Measurements from ENCODE around the gene JCHAIN. TPM values are rescaled to one million over a fixed set of nuclear protein-coding genes. Genes with fewer than 3 reads are reported as not detected.

The JCHAIN gene
- total and polyA plus RNA-seq, 2 of the 4 experiments (the other 2 are of a cell fraction), result 0.72 to 0.86 TPM

DNA sequence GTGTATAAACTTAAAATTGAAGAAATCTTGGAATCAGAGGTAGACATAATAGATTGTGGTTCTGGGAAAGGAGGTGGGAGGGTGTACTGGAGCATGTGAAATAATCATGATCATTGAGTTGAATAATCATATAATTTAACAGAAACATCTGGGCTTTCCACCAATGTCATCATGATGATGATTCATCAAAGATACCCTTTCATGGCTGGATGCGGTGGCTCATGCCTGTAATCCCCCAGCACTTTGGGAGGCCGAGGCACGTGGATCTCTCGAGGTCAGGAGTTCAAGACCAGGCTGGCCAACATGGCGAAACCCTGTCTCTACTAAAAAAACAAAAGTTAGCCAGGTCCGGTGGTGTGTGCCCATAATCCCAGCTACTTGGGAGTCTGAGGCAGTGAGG lies 48.8 kb upstream of the JCHAIN start:
- Histone ChIP-seq H3K23ac (ENCODE audit: low read depth, low read length) (no peak overlapping the region), H2BK15ac (ENCODE audit: low read depth, low read length) (no peak overlapping the region), H2BK120ac (ENCODE audit: low read depth, low read length) (no peak overlapping the region), H2AK9ac (replicated peaks; ENCODE audit: low read depth, low read length, poor library complexity) (no peak overlapping the region), H4K20me1 (ENCODE audit: insufficient read depth, low read length) (peaks cover 4% of the 10 kb centered on the region; the same call in 1 of the 2 replicates), H3K14ac (replicated peaks; ENCODE audit: low read depth, low read length) (no peak overlapping the region), H2AK5ac (ENCODE audit: low read depth, low read length) (no peak overlapping the region), H4K91ac (ENCODE audit: insufficient read depth, low read depth, low read length) (no peak overlapping the region), H3K9ac (ENCODE audit: low read depth, low read length) (no peak overlapping the region), H3K9me1 (ENCODE audit: insufficient read depth, low read length) (peaks cover 8% of the 10 kb centered on the region; the same call in 1 of the 2 replicates), H3K4me1 (ENCODE audit: control insufficient read depth, insufficient read depth, low read length) (no peaks in the 10 kb centered on the region), H3K36me3 (ENCODE audit: control insufficient read depth, insufficient read depth, low read length) (no peaks in the 10 kb centered on the region), H2AFZ (replicated peaks; ENCODE audit: low read length, poor library complexity) (no peak overlapping the region), H3K4me2 (ENCODE audit: low read depth, low read length) (no peak overlapping the region), H3K79me1 (ENCODE audit: low read depth in 1 of 2, low read length in 2 of 2) (peaks cover 7 to 56% of the 10 kb centered on the region in 2 experiments; a peak in 3 of 4 replicates), H3K9me3 (ENCODE audit: control insufficient read depth, insufficient read depth, low read length) (no peaks in the 10 kb centered on the region), H2BK5ac (ENCODE audit: low read depth, low read length, poor library complexity, severe bottlenecking) (no peak overlapping the region), H3K27me3 (ENCODE audit: control insufficient read depth, insufficient read depth, low read length) (no peaks in the 10 kb centered on the region), H3K4ac (ENCODE audit: low read depth, low read length) (no peak overlapping the region), H4K8ac (ENCODE audit: low read depth in 2 of 2, low read length in 2 of 2) (no peak overlapping the region), H2BK20ac (ENCODE audit: low read depth, low read length) (no peak overlapping the region), H4K5ac (ENCODE audit: low read depth, low read length) (no peak overlapping the region), H3K4me3 (ENCODE audit: insufficient read depth, low read depth, low read length) (no peak overlapping the region), H3K18ac (ENCODE audit: low read depth, low read length) (no peak overlapping the region), H3K27ac (ENCODE audit: insufficient read depth, low read length) (no peak overlapping the region), H3K56ac (ENCODE audit: extremely low read depth, insufficient read depth, low read length) (no peak overlapping the region)
- ATAC-seq (ENCODE audit: low read depth), result no peak
- no TSS peak for BruUV-seq (replicated peaks)
- WGBS, 2 experiments (ENCODE audit: extremely low coverage in 2 of 2, insufficient read length in 1 of 2), result 100% methylated on average over 2 of the region's 6 CpGs; no CpG with 5 or more reads in 1 of the 2 experiments
- in situ Hi-C loops (cut with MboI; ENCODE audit: low sequenced_read_pairs) (no loop called here), dilution Hi-C loops (cut with HindIII; ENCODE audit: low sequenced_read_pairs, unreplicated experiment) (no loop called here), intact Hi-C loops (cut with micrococcal nuclease) (no loop called here)
- CTCF ChIA-PET, result interaction anchor here (1.1 to 1.6 kb wide), 2 partner anchors 8 to 21 kb away, joined by 3 read pairs; no protein-coding TSS in a partner anchor
- TF ChIP-seq SMC3 (IDR thresholded peaks at IDR 0.05; ENCODE audit: low read depth, low read length) (no peak), RAD21 (IDR thresholded peaks at IDR 0.05; ENCODE audit: low read length) (no peak), CEBPB (IDR thresholded peaks at IDR 0.05; ENCODE audit: low read depth, low read length) (no peak), MAZ (IDR thresholded peaks at IDR 0.05; ENCODE audit: borderline replicate concordance, low read depth, low read length) (no peak), BHLHE40 (IDR thresholded peaks at IDR 0.05; ENCODE audit: low read depth, low read length) (no peak), ELK1 (IDR thresholded peaks at IDR 0.05; ENCODE audit: borderline replicate concordance, low read depth, low read length) (no peak), RFX5 (IDR thresholded peaks at IDR 0.05; ENCODE audit: low read depth, low read length) (no peak), MXI1 (IDR thresholded peaks at IDR 0.05; ENCODE audit: borderline replicate concordance, low read depth, low read length) (no peak), POLR2A (IDR thresholded peaks at IDR 0.05; ENCODE audit: low read depth, low read length) (no peak), NFE2L2 (IDR thresholded peaks at IDR 0.05; ENCODE audit: low read depth, low read length) (no peak), RCOR1 (IDR thresholded peaks at IDR 0.05; ENCODE audit: insufficient replicate concordance, low read length) (no peak)
- TF ChIP-seq, protein P1, sequence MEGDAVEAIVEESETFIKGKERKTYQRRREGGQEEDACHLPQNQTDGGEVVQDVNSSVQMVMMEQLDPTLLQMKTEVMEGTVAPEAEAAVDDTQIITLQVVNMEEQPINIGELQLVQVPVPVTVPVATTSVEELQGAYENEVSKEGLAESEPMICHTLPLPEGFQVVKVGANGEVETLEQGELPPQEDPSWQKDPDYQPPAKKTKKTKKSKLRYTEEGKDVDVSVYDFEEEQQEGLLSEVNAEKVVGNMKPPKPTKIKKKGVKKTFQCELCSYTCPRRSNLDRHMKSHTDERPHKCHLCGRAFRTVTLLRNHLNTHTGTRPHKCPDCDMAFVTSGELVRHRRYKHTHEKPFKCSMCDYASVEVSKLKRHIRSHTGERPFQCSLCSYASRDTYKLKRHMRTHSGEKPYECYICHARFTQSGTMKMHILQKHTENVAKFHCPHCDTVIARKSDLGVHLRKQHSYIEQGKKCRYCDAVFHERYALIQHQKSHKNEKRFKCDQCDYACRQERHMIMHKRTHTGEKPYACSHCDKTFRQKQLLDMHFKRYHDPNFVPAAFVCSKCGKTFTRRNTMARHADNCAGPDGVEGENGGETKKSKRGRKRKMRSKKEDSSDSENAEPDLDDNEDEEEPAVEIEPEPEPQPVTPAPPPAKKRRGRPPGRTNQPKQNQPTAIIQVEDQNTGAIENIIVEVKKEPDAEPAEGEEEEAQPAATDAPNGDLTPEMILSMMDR (conservative IDR thresholded peaks at IDR 0.05; ENCODE audit: low read depth, low read length), result no peak
- peak; percentile 52 for DNase-seq
- POLR2A ChIA-PET (ENCODE audit: unreplicated experiment), result no interaction called here

Data from IMR-90 (cell line).